ENCODE results near the gene KANK3.
"Not testable (repeated sequence)": the region's sequence is repeated elsewhere in the genome, so short reads cannot be mapped to it uniquely, and the experiment has no call there.

Gene KANK3

DNA sequence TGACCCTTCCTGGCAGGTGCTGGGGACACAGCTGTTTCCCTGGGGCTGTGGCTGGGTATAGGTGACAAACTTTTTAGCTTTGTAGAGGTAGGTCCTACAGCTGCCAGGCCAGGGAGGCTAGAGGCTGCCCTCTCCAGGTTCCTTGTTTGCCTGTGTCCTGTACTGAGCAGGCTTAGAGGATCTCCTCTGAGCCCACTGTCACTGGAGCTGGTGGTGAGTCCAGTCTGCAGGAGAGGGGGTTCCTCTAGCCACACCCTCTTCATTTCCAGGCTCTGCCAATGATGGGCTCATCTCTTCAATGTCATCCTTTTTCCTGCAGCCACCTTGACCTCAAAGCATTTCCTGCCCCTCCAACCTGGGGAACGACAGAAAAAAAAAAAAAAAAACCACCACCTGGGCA lies 34.5 kb upstream of the KANK3 start:
- in situ Hi-C loops (cut with HindIII; ENCODE audit: low pct_unique_long_range_greater_than_20kb, low sequenced_read_pairs), result no loop called here
- TF ChIP-seq JUND (IDR thresholded peaks at IDR 0.05; ENCODE audit: low read depth), result no peak
- DNase-seq (ENCODE audit: low read depth in 1 of 2, low spot score in 1 of 2), result no peak

DNA sequence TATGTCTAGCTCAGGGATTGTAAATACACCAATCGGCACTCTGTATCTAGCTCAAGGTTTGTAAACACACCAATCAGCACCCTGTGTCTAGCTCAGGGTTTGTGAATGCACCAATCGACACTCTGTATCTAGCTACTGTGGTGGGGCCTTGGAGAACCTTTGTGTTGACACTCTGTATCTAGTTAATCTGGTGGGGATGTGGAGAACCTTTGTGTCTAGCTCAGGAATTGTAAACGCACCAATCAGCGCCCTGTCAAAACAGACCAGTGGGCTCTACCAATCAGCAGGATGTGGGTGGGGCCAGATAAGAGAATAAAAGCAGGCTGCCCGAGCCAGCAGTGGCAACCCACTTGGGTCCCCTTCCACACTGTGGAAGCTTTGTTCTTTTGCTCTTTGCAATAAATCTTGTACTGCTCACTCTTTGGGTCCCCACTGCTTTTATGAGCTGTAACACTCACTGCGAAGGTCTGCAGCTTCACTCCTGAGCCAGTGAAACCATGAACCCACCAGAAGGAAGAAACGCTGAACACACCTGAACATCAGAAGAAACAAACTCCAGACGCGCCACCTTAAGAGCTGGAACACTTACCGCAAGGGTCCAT lies 33.4 kb upstream of the KANK3 start:
- in situ Hi-C loops (cut with HindIII; ENCODE audit: low pct_unique_long_range_greater_than_20kb, low sequenced_read_pairs); DNase-seq (ENCODE audit: low read depth in 1 of 2, low spot score in 1 of 2): not testable (repeated sequence)

DNA sequence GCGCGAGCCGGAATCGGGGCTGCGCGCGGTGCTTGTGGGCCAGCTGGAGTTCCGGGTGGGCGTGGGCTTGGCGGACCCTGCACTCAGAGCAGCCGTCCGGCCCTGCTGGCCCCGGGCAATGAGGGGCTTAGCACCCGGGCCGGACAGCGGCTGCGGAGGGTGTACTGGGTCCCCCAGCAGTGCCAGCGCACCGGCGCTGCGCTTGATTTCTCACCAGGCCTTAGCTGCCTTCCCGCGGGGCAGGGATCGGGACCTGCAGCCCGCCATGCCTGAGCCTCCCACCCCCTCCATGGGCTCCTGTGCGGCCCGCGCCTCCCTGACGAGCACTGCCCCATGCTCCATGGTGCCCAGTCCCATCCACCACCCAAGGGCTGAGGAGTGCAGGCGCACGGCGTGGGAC lies 32.7 kb upstream of the KANK3 start:
- in situ Hi-C loops (cut with HindIII; ENCODE audit: low pct_unique_long_range_greater_than_20kb, low sequenced_read_pairs); DNase-seq (ENCODE audit: low read depth in 1 of 2, low spot score in 1 of 2): not testable (repeated sequence)

DNA sequence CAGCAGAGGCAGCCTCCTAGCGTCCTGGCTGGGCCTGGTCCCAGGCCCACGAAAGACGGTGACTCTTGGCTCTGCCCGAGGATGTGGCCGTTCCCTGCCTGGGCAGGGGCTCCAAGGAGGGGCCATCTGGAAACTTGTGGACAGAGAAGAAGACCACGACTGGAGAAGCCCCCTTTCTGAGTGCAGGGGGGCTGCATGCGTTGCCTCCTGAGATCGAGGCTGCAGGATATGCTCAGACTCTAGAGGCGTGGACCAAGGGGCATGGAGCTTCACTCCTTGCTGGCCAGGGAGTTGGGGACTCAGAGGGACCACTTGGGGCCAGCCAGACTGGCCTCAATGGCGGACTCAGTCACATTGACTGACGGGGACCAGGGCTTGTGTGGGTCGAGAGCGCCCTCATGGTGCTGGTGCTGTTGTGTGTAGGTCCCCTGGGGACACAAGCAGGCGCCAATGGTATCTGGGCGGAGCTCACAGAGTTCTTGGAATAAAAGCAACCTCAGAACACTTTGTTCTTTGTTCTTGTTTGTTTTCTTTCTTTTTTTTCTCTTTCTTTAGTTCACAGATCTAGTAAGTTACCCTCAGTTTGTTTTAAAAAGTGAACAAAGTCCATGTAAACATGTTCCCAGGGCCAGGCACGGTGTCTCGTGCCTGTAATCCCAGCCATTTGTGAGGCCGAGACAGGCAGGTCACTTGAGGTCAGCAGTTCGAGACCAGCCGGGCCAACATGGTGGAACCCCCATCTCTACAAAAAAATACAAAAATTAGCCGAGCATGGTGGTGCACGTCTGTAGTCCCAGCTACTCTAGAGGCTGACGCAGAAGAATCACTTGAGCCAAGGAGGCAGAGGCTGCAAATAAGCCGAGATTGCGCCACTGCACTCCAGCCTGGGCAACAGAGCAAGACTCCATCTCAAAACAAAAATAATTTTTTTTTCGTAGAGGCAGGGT lies 31.1 kb upstream of the KANK3 start:
- in situ Hi-C loops (cut with HindIII; ENCODE audit: low pct_unique_long_range_greater_than_20kb, low sequenced_read_pairs), result no loop called here
- no peak for TF ChIP-seq JUND (IDR thresholded peaks at IDR 0.05; ENCODE audit: low read depth)
- DNase-seq (ENCODE audit: low read depth in 1 of 2, low spot score in 1 of 2), result no peak

DNA sequence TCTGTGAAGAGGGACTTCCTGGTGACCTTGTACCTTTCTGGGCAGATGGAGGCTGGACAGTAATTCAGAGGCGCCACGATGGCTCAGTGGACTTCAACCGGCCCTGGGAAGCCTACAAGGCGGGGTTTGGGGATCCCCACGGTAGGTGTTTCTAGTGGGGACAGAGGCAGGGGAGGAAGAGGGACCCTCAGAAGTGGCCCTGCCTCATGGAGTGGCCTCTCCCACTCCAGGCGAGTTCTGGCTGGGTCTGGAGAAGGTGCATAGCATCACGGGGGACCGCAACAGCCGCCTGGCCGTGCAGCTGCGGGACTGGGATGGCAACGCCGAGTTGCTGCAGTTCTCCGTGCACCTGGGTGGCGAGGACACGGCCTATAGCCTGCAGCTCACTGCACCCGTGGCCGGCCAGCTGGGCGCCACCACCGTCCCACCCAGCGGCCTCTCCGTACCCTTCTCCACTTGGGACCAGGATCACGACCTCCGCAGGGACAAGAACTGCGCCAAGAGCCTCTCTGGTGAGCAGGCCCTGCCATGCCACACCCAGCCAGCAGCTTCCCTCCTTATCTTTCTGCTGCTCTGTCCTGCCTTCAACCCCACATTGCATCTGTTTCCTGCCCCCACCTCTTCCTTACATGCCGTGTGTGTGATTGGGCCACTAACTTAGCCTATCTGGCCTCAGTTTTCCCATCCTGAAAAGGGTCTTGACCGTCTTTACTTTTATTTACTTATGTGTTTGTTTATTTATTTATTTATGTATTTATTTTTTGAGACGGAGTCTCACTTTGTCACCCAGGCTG lies 28.1 kb upstream of the KANK3 start:
- no peak for DNase-seq (ENCODE audit: low read depth in 1 of 2, low spot score in 1 of 2)
- TF ChIP-seq JUND (IDR thresholded peaks at IDR 0.05; ENCODE audit: low read depth), result no peak
- in situ Hi-C loops (cut with HindIII; ENCODE audit: low pct_unique_long_range_greater_than_20kb, low sequenced_read_pairs), result no loop called here

DNA sequence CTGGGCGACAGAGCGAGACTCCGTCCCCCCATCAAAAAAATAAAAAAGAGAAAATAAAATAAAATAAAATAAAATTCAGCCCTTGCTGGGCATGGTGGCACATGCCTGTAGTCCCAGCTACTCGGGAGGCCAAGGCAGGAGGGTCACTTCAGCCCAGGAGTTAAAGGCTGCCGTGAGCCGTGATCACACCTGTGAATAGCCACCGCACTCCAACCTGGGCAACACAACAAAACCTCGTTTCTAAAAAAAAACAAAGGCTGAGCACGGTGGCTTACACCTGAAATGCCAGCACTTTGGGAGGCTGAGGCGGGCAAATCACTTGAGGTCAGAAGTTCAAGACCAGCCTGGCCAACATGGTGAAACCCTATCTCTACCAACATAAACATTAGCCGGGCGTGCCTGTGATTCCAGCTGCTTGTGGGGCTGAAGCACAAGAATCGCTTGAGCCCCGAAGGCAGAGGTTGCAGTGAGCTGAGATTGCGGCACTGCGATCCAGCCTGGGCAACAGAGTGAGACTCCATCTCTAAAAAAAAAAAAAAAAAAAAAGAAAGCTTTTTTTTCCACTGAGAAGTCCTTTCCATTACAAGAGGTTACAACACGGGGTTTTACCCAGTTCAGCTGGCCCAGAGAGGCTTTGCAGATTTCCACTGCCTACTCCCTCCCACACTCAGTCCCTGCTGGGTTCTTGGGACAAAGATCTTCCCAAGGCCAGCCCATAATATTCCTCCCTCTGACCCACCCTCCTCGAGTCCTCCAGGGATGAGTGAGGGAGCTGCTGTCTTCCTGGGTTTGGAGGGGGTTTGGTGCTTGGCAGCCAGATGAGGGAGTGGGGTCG lies 27.3 kb upstream of the KANK3 start:
- no peak for DNase-seq (ENCODE audit: low read depth in 1 of 2, low spot score in 1 of 2)
- in situ Hi-C loops (cut with HindIII; ENCODE audit: low pct_unique_long_range_greater_than_20kb, low sequenced_read_pairs), result no loop called here
- no peak for TF ChIP-seq JUND (IDR thresholded peaks at IDR 0.05; ENCODE audit: low read depth)

DNA sequence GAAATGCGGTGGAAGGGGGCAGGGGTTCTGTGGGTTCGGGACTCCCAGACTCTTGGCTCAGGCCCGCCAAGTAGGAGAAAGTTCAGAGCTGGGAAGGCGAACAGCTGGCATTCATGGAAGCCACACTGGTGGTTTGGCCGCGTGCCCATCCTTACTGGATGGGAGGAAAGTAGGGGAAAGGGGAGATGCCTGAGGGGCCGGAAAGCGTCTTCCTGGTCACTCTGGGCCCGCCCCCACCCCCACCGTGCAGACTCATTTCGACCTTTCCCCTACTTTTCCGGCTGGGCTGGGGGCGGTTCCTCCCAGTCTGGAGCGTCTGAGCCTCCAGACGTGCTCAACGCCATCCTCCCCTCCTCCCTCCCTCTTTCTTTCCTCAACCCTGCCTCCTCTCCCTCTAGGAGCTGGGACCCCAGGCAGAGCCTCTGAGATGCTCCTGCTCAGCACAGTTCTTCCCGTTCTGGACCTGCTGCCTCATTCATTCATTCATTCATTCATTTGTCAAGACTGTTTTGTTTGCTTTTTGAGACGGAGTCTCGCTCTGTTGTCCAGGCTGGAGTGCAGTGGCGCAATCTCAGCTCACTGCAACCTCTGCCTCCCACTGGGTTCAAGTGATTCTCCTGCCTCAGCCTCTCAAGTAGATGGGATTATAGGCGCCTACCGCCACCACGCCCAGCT lies 24.4 kb upstream of the KANK3 start:
- in situ Hi-C loops (cut with HindIII; ENCODE audit: low pct_unique_long_range_greater_than_20kb, low sequenced_read_pairs), result no loop called here
- peak in 1 of 2 experiments; percentile 90 for DNase-seq (ENCODE audit: low read depth in 1 of 2, low spot score in 1 of 2)
- TF ChIP-seq JUND (IDR thresholded peaks at IDR 0.05; ENCODE audit: low read depth), result no peak

DNA sequence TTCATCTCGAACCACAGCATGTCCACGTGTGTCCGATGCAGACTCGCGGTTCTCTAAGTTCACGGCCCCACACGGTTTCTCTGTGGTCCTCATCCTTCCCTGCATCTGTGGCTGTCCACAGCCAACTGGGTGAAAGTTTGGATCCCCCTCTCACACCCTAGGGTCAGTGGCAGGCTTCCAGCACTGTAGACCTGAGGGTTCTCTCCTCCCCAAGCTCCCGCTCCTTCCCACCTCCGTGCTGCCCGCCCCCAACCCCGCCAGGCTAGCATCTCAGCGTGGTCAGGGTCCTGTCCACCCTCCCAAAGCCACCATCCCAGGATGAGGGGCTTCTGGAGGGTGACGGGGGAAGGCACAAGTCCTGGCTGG lies 23.9 kb upstream of the KANK3 start:
- in situ Hi-C loops (cut with HindIII; ENCODE audit: low pct_unique_long_range_greater_than_20kb, low sequenced_read_pairs), result no loop called here
- DNase-seq (ENCODE audit: low read depth in 1 of 2, low spot score in 1 of 2), result no peak
- TF ChIP-seq JUND (IDR thresholded peaks at IDR 0.05; ENCODE audit: low read depth), result no peak

DNA sequence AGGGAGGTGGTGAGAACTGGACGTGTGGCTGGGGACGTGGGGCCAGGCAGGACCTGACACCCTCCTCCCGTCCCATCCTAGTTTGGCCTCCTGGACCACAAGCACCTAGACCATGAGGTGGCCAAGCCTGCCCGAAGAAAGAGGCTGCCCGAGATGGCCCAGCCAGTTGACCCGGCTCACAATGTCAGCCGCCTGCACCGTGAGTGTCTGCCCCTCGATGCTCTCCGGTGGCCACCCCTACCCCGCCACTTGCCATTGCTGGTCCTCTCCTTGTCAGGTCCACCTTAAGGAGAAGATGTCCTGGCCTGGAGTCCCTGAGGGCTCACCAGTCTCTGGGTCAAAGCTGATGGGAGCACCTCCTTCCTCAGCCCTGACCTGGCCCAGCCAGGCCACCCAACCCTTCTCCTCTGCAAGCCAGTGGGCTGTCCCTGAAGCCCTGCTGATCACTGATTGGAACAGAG lies 23.1 kb upstream of the KANK3 start:
- in situ Hi-C loops (cut with HindIII; ENCODE audit: low pct_unique_long_range_greater_than_20kb, low sequenced_read_pairs), result no loop called here

DNA sequence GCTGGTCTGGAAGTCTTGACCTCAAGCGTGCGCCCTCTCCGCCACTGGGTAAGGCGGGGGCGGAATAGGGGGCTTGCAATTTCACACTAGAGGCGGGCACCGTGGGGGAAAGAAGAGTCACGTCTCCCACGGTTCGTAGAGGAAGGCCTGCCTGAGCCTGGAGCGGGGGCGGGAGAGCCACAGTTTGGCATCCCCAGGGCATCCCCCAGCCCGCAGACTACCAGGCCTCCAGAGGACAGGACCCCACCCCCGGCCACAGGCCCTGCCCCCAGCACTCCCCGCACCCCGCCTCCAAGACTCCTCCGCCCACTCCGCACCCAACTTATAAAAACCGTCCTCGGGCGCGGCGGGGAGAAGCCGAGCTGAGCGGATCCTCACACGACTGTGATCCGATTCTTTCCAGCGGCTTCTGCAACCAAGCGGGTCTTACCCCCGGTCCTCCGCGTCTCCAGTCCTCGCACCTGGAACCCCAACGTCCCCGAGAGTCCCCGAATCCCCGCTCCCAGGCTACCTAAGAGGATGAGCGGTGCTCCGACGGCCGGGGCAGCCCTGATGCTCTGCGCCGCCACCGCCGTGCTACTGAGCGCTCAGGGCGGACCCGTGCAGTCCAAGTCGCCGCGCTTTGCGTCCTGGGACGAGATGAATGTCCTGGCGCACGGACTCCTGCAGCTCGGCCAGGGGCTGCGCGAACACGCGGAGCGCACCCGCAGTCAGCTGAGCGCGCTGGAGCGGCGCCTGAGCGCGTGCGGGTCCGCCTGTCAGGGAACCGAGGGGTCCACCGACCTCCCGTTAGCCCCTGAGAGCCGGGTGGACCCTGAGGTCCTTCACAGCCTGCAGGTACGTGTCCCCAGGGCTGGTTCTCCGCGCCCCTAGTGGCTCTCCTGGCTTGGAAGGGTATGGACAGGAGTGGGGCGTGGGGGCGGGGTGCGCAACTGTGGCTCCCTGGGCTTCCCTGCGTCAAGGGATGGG lies 21.0 kb upstream of the KANK3 start, which contains the start of gene ANGPTL4:
Gene ANGPTL4, plus strand, starts transcription at position 353 of the 969 bp plus-strand sequence. Its CDS starts 167 bp downstream, at position 520.
- DNase-seq (ENCODE audit: low read depth in 1 of 2, low spot score in 1 of 2), result peak; percentile 83 to 87
- TF ChIP-seq JUND (IDR thresholded peaks at IDR 0.05; ENCODE audit: low read depth), result no peak
- in situ Hi-C loops (cut with HindIII; ENCODE audit: low pct_unique_long_range_greater_than_20kb, low sequenced_read_pairs), result no loop called here

More for the DNA sequence above, 23.1 kb upstream of the KANK3 start:
- no peak for DNase-seq (ENCODE audit: low read depth in 1 of 2, low spot score in 1 of 2)
- no peak for TF ChIP-seq JUND (IDR thresholded peaks at IDR 0.05; ENCODE audit: low read depth)
